IPS-15b (cell line): ENCODE measurements around the gene CDK4.
A peak's percentile ranks its signal among the peaks of the same experiment; 100 is the strongest.

ENCODE experiments used
- H3K27me3 ChIP-seq: one replicate; pipeline ENCODE4 v1.6.1; 2013; ENCODE audit warnings: low read length; ENCODE audit not compliant: control insufficient read depth, insufficient read depth
- H3K36me3 ChIP-seq: one replicate; pipeline ENCODE4 v1.6.1; 2013; ENCODE audit warnings: low read length; ENCODE audit not compliant: control insufficient read depth, insufficient read depth
- H3K4me1 ChIP-seq: one replicate; pipeline ENCODE4 v1.6.1; 2013; ENCODE audit warnings: mild to moderate bottlenecking, low read length; ENCODE audit not compliant: control insufficient read depth, insufficient read depth
- H3K4me3 ChIP-seq: one replicate; pipeline ENCODE4 v1.5.1; 2013; ENCODE audit warnings: low read depth, low read length
- H3K9ac ChIP-seq: one replicate; pipeline ENCODE4 v1.6.1; 2013; ENCODE audit warnings: low read depth, mild to moderate bottlenecking, low read length
- H3K9me3 ChIP-seq: one replicate; pipeline ENCODE4 v1.6.1; 2013; ENCODE audit warnings: mild to moderate bottlenecking, low read length; ENCODE audit not compliant: control insufficient read depth, insufficient read depth

The CDK4 gene

GRCh38 chr12:57771236-57771872, 19.2 kb upstream of the CDK4 start:
- H3K9me3 ChIP-seq = no peaks in the 10 kb centered on the region
- peaks cover 26% of the 10 kb centered on the region for H3K27me3 ChIP-seq
- H3K4me1 ChIP-seq = peaks cover 5% of the 10 kb centered on the region
- H3K9ac ChIP-seq = peak overlapping the region; percentile 90
- peaks cover 12% of the 10 kb centered on the region for H3K36me3 ChIP-seq
- peak overlapping the region; percentile 82 for H3K4me3 ChIP-seq

GRCh38 chr12:57770734-57771133, 18.6 kb upstream of the CDK4 start:
- Histone ChIP-seq H3K27me3 (peaks cover 32% of the 10 kb centered on the region), H3K36me3 (peaks cover 12% of the 10 kb centered on the region), H3K9me3 (no peaks in the 10 kb centered on the region), H3K4me1 (peaks cover 9% of the 10 kb centered on the region), H3K4me3 (no peak overlapping the region), H3K9ac (no peak overlapping the region)

GRCh38 chr12:57769594-57769993, 17.5 kb upstream of the CDK4 start:
- no peaks in the 10 kb centered on the region for H3K9me3 ChIP-seq
- peaks cover 9% of the 10 kb centered on the region for H3K4me1 ChIP-seq

GRCh38 chr12:57767876-57768275, 15.8 kb upstream of the CDK4 start:
- Histone ChIP-seq H3K4me1 (peaks cover 14% of the 10 kb centered on the region), H3K9me3 (no peaks in the 10 kb centered on the region), H3K27me3 (peaks cover 50% of the 10 kb centered on the region), H3K4me3 (no peak overlapping the region), H3K36me3 (peaks cover 12% of the 10 kb centered on the region), H3K9ac (no peak overlapping the region)

More at GRCh38 chr12:57769594-57769993, 17.5 kb upstream of the CDK4 start:
- H3K36me3 ChIP-seq = peaks cover 12% of the 10 kb centered on the region
- H3K4me3 ChIP-seq = no peak overlapping the region
- H3K9ac ChIP-seq = no peak overlapping the region
- peaks cover 43% of the 10 kb centered on the region for H3K27me3 ChIP-seq

GRCh38 chr12:57767305-57767698, 15.2 kb upstream of the CDK4 start:
- Histone ChIP-seq H3K27me3 (peaks cover 56% of the 10 kb centered on the region), H3K9ac (no peak overlapping the region)

GRCh38 chr12:57766464-57767304, 14.6 kb upstream of the CDK4 start, which contains the start of gene CYP27B1:
CYP27B1 (minus strand) TSS chr12:57767078; CDS start chr12:57767041, 37 bp downstream.
- peaks cover 14% of the 10 kb centered on the region for H3K4me1 ChIP-seq
- peak within 1 kb of the TSS; percentile 89 for H3K4me3 ChIP-seq
- no peak within 1 kb of the TSS for H3K9ac ChIP-seq
- H3K27me3 ChIP-seq = peaks cover 59% of the 10 kb centered on the region
- peaks cover 12% of the 10 kb centered on the region for H3K36me3 ChIP-seq
- H3K9me3 ChIP-seq = no peaks in the 10 kb centered on the region

More at GRCh38 chr12:57767305-57767698, 15.2 kb upstream of the CDK4 start:
- Histone ChIP-seq H3K9me3 (no peaks in the 10 kb centered on the region), H3K4me1 (peaks cover 14% of the 10 kb centered on the region), H3K4me3 (peak overlapping the region; percentile 89), H3K36me3 (peaks cover 12% of the 10 kb centered on the region)

GRCh38 chr12:57765698-57766463, 13.8 kb upstream of the CDK4 start:
- Histone ChIP-seq H3K4me1 (peaks cover 14% of the 10 kb centered on the region), H3K9ac (no peak overlapping the region), H3K36me3 (peaks cover 12% of the 10 kb centered on the region), H3K27me3 (peaks cover 65% of the 10 kb centered on the region), H3K4me3 (peak overlapping the region; percentile 89), H3K9me3 (no peaks in the 10 kb centered on the region)

GRCh38 chr12:57765003-57765697, 13.0 kb upstream of the CDK4 start:
- Histone ChIP-seq H3K4me3 (peak overlapping the region; percentile 89), H3K9me3 (no peaks in the 10 kb centered on the region), H3K36me3 (peaks cover 12% of the 10 kb centered on the region), H3K9ac (peak overlapping the region; percentile 60), H3K27me3 (peaks cover 65% of the 10 kb centered on the region), H3K4me1 (peaks cover 14% of the 10 kb centered on the region)

GRCh38 chr12:57764662-57765002, 12.5 kb upstream of the CDK4 start:
- H3K27me3 ChIP-seq = peaks cover 65% of the 10 kb centered on the region
- peaks cover 10% of the 10 kb centered on the region for H3K36me3 ChIP-seq
- peaks cover 14% of the 10 kb centered on the region for H3K4me1 ChIP-seq
- H3K9ac ChIP-seq = peak overlapping the region; percentile 60
- no peaks in the 10 kb centered on the region for H3K9me3 ChIP-seq
- peak overlapping the region; percentile 89 for H3K4me3 ChIP-seq

- Histone ChIP-seq H3K4me1 (peaks cover 14% of the 10 kb centered on the region), H3K4me3 (peak overlapping the region; percentile 89), H3K36me3 (peaks cover 8% of the 10 kb centered on the region), H3K27me3 (peaks cover 67% of the 10 kb centered on the region), H3K9ac (peak overlapping the region; percentile 12), H3K9me3 (no peaks in the 10 kb centered on the region)
These were observed 12.0 kb upstream of the CDK4 start for GRCh38 chr12:57763881-57764661.
